Progenitor cell of endocrine pancreas (in vitro differentiated cells): ENCODE results near the gene BMF. TPM values are rescaled to one million over a fixed set of nuclear protein-coding genes. Genes with fewer than 3 reads are reported as not detected.

Experiments
- DNase-seq: peaks from one replicate; pipeline ENCODE4 v3.0.0; 2021; ENCODE audit warnings: low spot score; ENCODE audit not compliant: unreplicated experiment
- H3K27ac Mint-ChIP-seq: 2 replicates; pipeline ENCODE4 v1.8.0; 2021; ENCODE audit warnings: mild to moderate bottlenecking, moderate library complexity, mixed read lengths
- H3K27me3 Mint-ChIP-seq: 2 replicates; pipeline ENCODE4 v1.8.0; 2021; ENCODE audit warnings: mixed read lengths
- H3K36me3 Mint-ChIP-seq: 2 replicates; pipeline ENCODE4 v1.8.0; 2022; ENCODE audit warnings: mixed read lengths; ENCODE audit not compliant: insufficient read depth
- H3K4me1 Mint-ChIP-seq: 2 replicates; pipeline ENCODE4 v1.8.0; 2021; ENCODE audit warnings: low read depth, mixed read lengths
- H3K4me3 Mint-ChIP-seq: 2 replicates; pipeline ENCODE4 v1.8.0; 2021; ENCODE audit warnings: low read depth, mild to moderate bottlenecking, moderate library complexity, mixed read lengths
- H3K9me3 Mint-ChIP-seq: 2 replicates; pipeline ENCODE4 v1.8.0; 2021; ENCODE audit warnings: low read depth, mixed read lengths
- total RNA-seq: library from RNA; stranded (reverse); gene quantifications from 2 replicates; pipeline ENCODE4 v1.2.1, GENCODE V29; 2021
- TF ChIP-seq, protein P1 (sequence below): fragments of 200-600 bp; sonication (generic); IDR thresholded peaks from one replicate; pipeline ENCODE4 v1.5.0; 2021; ENCODE audit warnings: antibody characterized with exemption, mild to moderate bottlenecking; ENCODE audit not compliant: unreplicated experiment

Gene BMF
- total RNA-seq, 1 donor from 2014 or later = 128 TPM

DNA sequence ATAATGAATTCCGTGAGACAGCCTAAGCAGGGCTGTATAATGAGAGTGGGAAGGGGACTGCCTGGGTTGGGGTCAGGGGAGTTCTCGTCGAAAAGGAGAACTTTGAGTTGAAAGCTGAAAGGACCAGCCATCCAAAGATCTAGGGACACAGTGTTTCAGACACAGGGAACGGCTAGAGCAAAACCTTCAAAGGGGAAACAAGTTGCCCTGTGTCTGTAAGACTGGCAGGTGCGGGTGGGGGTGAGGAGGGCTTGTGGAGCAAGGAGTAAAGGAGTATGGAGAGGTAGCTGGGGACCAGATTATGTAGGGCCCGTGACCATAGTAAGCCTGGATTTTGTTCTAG lies 68.4 kb downstream of the BMF start:
- H3K4me1 Mint-ChIP-seq = peaks cover 31% of the 10 kb centered on the region
- TF ChIP-seq, protein P1, sequence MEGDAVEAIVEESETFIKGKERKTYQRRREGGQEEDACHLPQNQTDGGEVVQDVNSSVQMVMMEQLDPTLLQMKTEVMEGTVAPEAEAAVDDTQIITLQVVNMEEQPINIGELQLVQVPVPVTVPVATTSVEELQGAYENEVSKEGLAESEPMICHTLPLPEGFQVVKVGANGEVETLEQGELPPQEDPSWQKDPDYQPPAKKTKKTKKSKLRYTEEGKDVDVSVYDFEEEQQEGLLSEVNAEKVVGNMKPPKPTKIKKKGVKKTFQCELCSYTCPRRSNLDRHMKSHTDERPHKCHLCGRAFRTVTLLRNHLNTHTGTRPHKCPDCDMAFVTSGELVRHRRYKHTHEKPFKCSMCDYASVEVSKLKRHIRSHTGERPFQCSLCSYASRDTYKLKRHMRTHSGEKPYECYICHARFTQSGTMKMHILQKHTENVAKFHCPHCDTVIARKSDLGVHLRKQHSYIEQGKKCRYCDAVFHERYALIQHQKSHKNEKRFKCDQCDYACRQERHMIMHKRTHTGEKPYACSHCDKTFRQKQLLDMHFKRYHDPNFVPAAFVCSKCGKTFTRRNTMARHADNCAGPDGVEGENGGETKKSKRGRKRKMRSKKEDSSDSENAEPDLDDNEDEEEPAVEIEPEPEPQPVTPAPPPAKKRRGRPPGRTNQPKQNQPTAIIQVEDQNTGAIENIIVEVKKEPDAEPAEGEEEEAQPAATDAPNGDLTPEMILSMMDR = no peak
- H3K9me3 Mint-ChIP-seq = no peaks in the 10 kb centered on the region
- no peaks in the 10 kb centered on the region for H3K27me3 Mint-ChIP-seq
- H3K27ac Mint-ChIP-seq = peak overlapping the region; percentile 91
- H3K4me3 Mint-ChIP-seq = peak overlapping the region; percentile 57
- no peak for DNase-seq
- H3K36me3 Mint-ChIP-seq = peaks cover 14% of the 10 kb centered on the region

DNA sequence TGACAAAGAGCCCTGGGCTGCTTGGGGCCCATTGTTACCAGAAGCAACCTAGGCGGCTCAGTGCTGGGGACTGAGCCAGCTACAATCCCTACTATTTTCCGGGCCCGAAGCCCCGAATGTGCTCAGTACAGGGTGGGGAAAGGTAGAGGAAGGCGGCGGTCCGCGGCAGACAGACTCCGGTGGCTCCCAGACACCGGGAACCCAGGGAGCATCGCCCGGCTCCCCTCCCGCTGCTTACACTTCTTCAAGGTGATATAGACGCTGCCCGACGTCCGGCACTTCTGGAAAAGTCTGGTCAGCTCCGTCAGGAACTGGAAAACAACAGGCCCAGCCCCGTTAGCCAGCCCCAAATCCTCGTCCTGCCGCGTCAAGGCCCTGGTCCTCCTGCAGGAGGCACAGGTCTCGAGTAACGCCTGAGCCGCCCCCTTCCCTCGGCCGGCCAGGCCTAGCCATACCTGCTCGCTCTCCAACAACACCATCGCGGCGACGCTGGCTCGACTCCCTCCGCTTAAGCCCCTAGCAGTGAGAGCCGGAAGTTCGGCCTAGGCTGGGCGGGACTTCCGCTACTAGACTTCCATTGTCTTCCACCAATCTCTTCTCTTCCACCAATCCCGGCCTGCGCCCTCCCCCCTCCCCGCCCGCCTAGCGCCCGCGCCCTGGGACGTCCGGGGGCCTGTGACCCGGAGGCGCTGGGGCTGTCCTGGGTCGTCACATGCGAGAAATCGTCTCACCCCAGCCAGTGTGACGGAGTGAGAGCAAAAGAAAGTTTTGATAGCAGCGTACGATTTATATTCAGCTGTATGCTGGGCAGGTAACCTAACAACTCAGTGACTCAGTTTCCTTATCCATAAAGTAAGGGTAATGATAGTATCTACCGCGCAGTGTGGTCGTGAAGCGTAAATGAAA lies 69.8 kb downstream of the BMF start, which contains the start of gene SRP14:
TSS of gene SRP14 (minus strand) at position 544 of the 906 bp plus-strand sequence. CDS start at position 479, 65 bp downstream.
- peak; percentile 87 for DNase-seq
- Mint-ChIP-seq H3K27me3 (no peaks in the 10 kb centered on the region), H3K4me1 (peaks cover 27% of the 10 kb centered on the region), H3K36me3 (peaks cover 22% of the 10 kb centered on the region), H3K9me3 (no peaks in the 10 kb centered on the region), H3K4me3 (peak within 1 kb of the TSS; percentile 98), H3K27ac (peak within 1 kb of the TSS; percentile 100)
- TF ChIP-seq, protein P1 = no peak

DNA sequence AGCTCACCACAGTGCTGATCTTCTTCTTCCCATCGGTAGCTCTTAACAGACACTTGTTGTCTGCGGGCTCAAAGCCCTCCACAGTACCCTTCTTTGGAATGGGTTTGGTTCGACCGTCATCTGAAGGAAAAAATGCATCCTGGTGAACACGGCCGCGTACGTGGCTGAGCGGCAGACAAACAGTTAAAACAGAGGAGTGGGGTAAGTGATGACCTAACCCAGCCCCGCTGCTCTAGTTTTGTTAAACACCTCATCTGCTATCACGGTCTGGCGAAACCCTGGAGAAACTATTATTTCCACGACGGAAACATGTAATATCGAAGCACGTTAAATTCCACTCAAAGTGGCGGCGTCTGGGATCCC lies 70.4 kb downstream of the BMF start:
- H3K4me3 Mint-ChIP-seq = peak overlapping the region; percentile 98
- peaks cover 27% of the 10 kb centered on the region for H3K4me1 Mint-ChIP-seq
- H3K36me3 Mint-ChIP-seq = peaks cover 22% of the 10 kb centered on the region
- peak overlapping the region; percentile 100 for H3K27ac Mint-ChIP-seq
- no peaks in the 10 kb centered on the region for H3K27me3 Mint-ChIP-seq
- TF ChIP-seq, protein P1 = no peak
- no peaks in the 10 kb centered on the region for H3K9me3 Mint-ChIP-seq
- no peak for DNase-seq

Other genes starting within 250 kb of the BMF start
- 1.0 and 1.1 TPM in 2 replicates for gene GPR176, start 188.6 kb downstream of the BMF start, total RNA-seq
- gene EIF2AK4, start 174.8 kb downstream of the BMF start, total RNA-seq = 39.9 and 41.6 TPM in 2 replicates
- gene SRP14, start 69.7 kb downstream of the BMF start, total RNA-seq = 282 and 285 TPM in 2 replicates
- 40.1 and 42.6 TPM in 2 replicates for gene BUB1B, start 52.2 kb upstream of the BMF start, total RNA-seq
- gene PAK6, start 130.2 kb upstream of the BMF start, total RNA-seq = 13.2 and 13.8 TPM in 2 replicates
- not detected in 2 replicates for gene ANKRD63, start 174.2 kb upstream of the BMF start, total RNA-seq
- gene PLCB2, start 199.1 kb upstream of the BMF start, total RNA-seq = 2.5 and 2.8 TPM in 2 replicates
- 12.9 and 14.9 TPM in 2 replicates for gene INAFM2, start 214.8 kb upstream of the BMF start, total RNA-seq
- gene CCDC9B, start 232.1 kb upstream of the BMF start, total RNA-seq = 0.07 and 0.11 TPM in 2 replicates
- gene PHGR1, start 242.2 kb upstream of the BMF start, total RNA-seq = 0.79 TPM in 1 of 2 replicates, not detected in the other
- 1.0 and 3.2 TPM in 2 replicates for gene DISP2, start 249.3 kb upstream of the BMF start, total RNA-seq